ENCODE data around the gene DET1.
A peak's percentile ranks its signal among the peaks of the same experiment; 100 is the strongest.

DNA sequence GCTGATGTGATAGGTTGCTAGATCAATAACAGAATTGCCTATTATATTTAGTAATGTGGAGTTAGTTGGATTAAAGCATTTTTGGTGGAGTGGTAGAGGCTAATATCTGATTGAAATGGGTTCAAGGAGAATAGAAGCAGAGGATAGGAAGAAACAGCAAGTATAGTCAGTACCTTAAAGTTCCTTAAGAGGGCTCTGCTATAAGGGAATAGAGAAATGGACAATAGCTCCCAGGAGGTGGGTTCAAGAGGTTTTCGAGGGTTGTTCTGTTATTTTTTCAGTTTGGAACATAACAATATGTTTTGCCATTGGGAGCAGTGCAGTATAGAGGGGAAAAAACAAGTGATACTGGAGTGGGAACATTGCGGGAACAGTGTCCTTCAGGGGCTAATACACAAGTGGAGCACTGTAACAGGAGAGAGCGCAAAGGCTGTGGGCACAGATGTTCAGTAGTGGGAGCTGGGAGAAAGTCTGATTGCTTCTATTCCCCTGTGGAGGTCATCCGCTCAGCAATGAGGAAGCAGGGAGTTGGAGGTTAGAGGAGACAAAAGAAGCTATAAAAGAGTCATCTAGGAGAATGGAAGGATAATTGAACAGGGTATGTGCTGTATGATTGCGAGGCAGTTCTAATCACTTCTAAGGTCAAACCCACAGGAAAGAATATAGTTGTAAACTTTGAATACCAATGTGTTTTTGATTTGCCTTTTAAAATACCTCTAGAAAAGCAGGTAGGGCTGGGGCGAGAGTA lies 75.7 kb downstream of the DET1 start:
- TF ChIP-seq CTCF (IDR thresholded peaks at IDR 0.05; ENCODE audit: poor library complexity, severe bottlenecking) (peak; percentile 50), EP300 (conservative IDR thresholded peaks at IDR 0.05; ENCODE audit: poor library complexity, severe bottlenecking) (no peak), EZH2 (IDR thresholded peaks at IDR 0.05; ENCODE audit: borderline replicate concordance, insufficient read depth, low read length, poor library complexity, severe bottlenecking) (no peak), RAD21 (conservative IDR thresholded peaks at IDR 0.05) (no peak), SMC3 (conservative IDR thresholded peaks at IDR 0.05; ENCODE audit: poor library complexity) (peak; percentile 42), POLR2AphosphoS5 (IDR thresholded peaks at IDR 0.05) (no peak)

All from neural cell (in vitro differentiated cells).